ENCODE data around the gene RNF130. TPM values are rescaled to one million over a fixed set of nuclear protein-coding genes. Genes with fewer than 3 reads are reported as not detected.
A peak's percentile ranks its signal among the peaks of the same experiment; 100 is the strongest.
"Not testable (repeated sequence)": the region's sequence is repeated elsewhere in the genome, so short reads cannot be mapped to it uniquely, and the experiment has no call there.

Gene RNF130
- total and polyA plus RNA-seq, 2 of the 13 experiments (the other 11 are each of a cell fraction or from before 2014, with no cell fraction given): 28.2 to 28.3 TPM

DNA sequence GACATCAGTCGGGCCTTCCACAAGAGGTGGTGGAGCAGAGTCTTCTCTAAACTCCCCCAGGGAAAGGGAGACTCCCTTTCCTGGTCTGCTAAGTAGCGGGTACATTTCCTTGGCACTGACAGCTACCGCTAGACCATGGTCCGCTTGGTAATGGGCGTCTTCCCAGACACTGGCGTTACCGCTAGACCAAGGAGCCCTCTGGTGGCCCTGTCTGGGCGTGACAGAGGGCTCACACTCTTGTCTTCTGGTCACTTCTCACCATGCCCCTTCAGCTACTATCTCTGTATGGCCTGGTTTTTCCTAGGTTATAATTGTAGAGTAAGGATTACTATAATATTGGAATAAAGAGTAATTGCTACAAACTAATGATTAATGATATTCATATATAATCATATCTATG, 81.0 kb downstream of the RNF130 start:
- in situ Hi-C loops (cut with HindIII; ENCODE audit: extremely low pct_ligation_motif_present, low pct_unique_long_range_greater_than_20kb); intact Hi-C loops (cut with micrococcal nuclease; ENCODE audit: unreplicated experiment); H4K20me1 ChIP-seq (ENCODE audit: insufficient read depth, low read length); DNase-seq (ENCODE audit: low spot score); H2AFZ ChIP-seq (ENCODE audit: low read length); ATAC-seq; H3K9ac ChIP-seq (ENCODE audit: insufficient read depth, low read depth, low read length); BruUV-seq (replicated peaks); CTCF ChIA-PET (ENCODE audit: low intra/inter-chr PET ratio, low total read pairs); H3K27ac ChIP-seq (ENCODE audit: extremely low read length, insufficient read depth, low read length); POLR2A ChIA-PET; H3K4me3 ChIP-seq (replicated peaks in 1 of 3; ENCODE audit: insufficient read depth in 1 of 3, low read depth in 2 of 3, low read length in 3 of 3); H3K27me3 ChIP-seq (ENCODE audit: control insufficient read depth in 1 of 2, insufficient read depth in 2 of 2, low read length in 2 of 2); H3K9me3 ChIP-seq (ENCODE audit: low read length); FAIRE-seq; H3K79me2 ChIP-seq (ENCODE audit: insufficient read depth, low read length); H3K36me3 ChIP-seq (replicated peaks in 1 of 2; ENCODE audit: control insufficient read depth in 1 of 2, insufficient read depth in 2 of 2, low read length in 2 of 2); H3K4me1 ChIP-seq (ENCODE audit: insufficient read depth, low read length); H3K4me2 ChIP-seq (ENCODE audit: low read depth, low read length): not testable (repeated sequence)
- WGBS (ENCODE audit: low lambda C conversion rate): 87% methylated on average over 7 of the region's 8 CpGs
- TF ChIP-seq STAG1 (CRISPR knock-in tag; IDR thresholded peaks at IDR 0.05) (peak; percentile 48), ZBTB33 (CRISPR knock-in tag; IDR thresholded peaks at IDR 0.05) (peak; percentile 99), CTCF (CRISPR knock-in tag; IDR thresholded peaks at IDR 0.05) (peak; percentile 51)

DNA sequence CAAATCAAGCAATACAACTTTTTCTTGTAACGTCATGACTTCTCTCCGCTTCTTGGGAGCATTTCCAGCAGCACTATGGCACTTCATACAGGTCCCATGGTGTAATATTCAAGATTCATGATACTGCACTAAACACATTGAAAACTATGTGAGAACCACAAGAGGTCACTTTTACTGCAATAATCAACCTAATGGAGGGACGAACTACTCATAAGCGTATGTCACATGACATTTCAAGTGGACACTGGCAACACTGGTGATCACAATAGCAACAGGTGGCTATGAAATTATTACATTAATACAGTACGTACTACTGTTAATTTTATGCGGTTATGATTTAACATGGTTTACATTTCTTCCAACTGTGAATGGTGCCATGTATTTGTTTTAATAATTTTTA, 85.2 kb downstream of the RNF130 start:
- Histone ChIP-seq H3K4me3 (replicated peaks in 1 of 3; ENCODE audit: insufficient read depth in 1 of 3, low read depth in 2 of 3, low read length in 3 of 3) (no peak overlapping the region), H3K27me3 (ENCODE audit: control insufficient read depth in 1 of 2, insufficient read depth in 2 of 2, low read length in 2 of 2) (no peaks in the 10 kb centered on the region), H3K9ac (ENCODE audit: insufficient read depth, low read depth, low read length) (no peak overlapping the region), H3K27ac (ENCODE audit: extremely low read length, insufficient read depth, low read length) (no peak overlapping the region), H2AFZ (ENCODE audit: low read length) (no peak overlapping the region), H3K36me3 (replicated peaks in 1 of 2; ENCODE audit: control insufficient read depth in 1 of 2, insufficient read depth in 2 of 2, low read length in 2 of 2) (no peaks in the 10 kb centered on the region), H4K20me1 (ENCODE audit: insufficient read depth, low read length) (no peaks in the 10 kb centered on the region), H3K79me2 (ENCODE audit: insufficient read depth, low read length) (no peaks in the 10 kb centered on the region), H3K4me1 (ENCODE audit: insufficient read depth, low read length) (no peaks in the 10 kb centered on the region), H3K9me3 (ENCODE audit: low read length) (no peaks in the 10 kb centered on the region), H3K4me2 (ENCODE audit: low read depth, low read length) (no peak overlapping the region)
- FAIRE-seq (no peak), ATAC-seq (no peak), DNase-seq (ENCODE audit: low spot score) (no peak)
- CTCF ChIA-PET (ENCODE audit: low intra/inter-chr PET ratio, low total read pairs): no interaction called here
- POLR2A ChIA-PET: no interaction called here
- intact Hi-C loops (cut with micrococcal nuclease; ENCODE audit: unreplicated experiment) (no loop called here), in situ Hi-C loops (cut with HindIII; ENCODE audit: extremely low pct_ligation_motif_present, low pct_unique_long_range_greater_than_20kb) (no loop called here)
- no TSS peak for BruUV-seq (replicated peaks)
- WGBS (ENCODE audit: low lambda C conversion rate): 98% methylated on average over 6 of the region's 6 CpGs
- TF ChIP-seq ZNF431 (CRISPR knock-in tag; IDR thresholded peaks at IDR 0.05; ENCODE audit: borderline replicate concordance, low read depth): no peak
- TF ChIP-seq ZNF20 (CRISPR knock-in tag; IDR thresholded peaks at IDR 0.05): no peak
- TF ChIP-seq, protein P1, sequence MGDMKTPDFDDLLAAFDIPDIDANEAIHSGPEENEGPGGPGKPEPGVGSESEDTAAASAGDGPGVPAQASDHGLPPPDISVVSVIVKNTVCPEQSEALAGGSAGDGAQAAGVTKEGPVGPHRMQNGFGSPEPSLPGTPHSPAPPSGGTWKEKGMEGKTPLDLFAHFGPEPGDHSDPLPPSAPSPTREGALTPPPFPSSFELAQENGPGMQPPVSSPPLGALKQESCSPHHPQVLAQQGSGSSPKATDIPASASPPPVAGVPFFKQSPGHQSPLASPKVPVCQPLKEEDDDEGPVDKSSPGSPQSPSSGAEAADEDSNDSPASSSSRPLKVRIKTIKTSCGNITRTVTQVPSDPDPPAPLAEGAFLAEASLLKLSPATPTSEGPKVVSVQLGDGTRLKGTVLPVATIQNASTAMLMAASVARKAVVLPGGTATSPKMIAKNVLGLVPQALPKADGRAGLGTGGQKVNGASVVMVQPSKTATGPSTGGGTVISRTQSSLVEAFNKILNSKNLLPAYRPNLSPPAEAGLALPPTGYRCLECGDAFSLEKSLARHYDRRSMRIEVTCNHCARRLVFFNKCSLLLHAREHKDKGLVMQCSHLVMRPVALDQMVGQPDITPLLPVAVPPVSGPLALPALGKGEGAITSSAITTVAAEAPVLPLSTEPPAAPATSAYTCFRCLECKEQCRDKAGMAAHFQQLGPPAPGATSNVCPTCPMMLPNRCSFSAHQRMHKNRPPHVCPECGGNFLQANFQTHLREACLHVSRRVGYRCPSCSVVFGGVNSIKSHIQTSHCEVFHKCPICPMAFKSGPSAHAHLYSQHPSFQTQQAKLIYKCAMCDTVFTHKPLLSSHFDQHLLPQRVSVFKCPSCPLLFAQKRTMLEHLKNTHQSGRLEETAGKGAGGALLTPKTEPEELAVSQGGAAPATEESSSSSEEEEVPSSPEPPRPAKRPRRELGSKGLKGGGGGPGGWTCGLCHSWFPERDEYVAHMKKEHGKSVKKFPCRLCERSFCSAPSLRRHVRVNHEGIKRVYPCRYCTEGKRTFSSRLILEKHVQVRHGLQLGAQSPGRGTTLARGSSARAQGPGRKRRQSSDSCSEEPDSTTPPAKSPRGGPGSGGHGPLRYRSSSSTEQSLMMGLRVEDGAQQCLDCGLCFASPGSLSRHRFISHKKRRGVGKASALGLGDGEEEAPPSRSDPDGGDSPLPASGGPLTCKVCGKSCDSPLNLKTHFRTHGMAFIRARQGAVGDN (CRISPR knock-in tag; IDR thresholded peaks at IDR 0.05): no peak
- TF ChIP-seq ZNF768 (CRISPR knock-in tag; IDR thresholded peaks at IDR 0.05): no peak
- no peak for TF ChIP-seq ZNF550 (CRISPR knock-in tag; IDR thresholded peaks at IDR 0.05; ENCODE audit: borderline replicate concordance)
- TF ChIP-seq GABPB1 (CRISPR knock-in tag; IDR thresholded peaks at IDR 0.05): no peak
- no peak for TF ChIP-seq CCAR2 (optimal IDR thresholded peaks at IDR 0.05; ENCODE audit: low read depth, low read length)
